Activated naive CD8-positive, alpha-beta T cell (primary cell): Measurements from ENCODE around the gene ZNF697.
"Not testable (repeated sequence)": the region's sequence is repeated elsewhere in the genome, so short reads cannot be mapped to it uniquely, and the experiment has no call there.

Source experiments
- H3K27ac Mint-ChIP-seq: one replicate; pipeline ENCODE4 v1.8.0; 2021; ENCODE audit warnings: mixed read lengths
- H3K27me3 Mint-ChIP-seq: one replicate; pipeline ENCODE4 v1.8.0; 2021; ENCODE audit warnings: mixed read lengths
- H3K36me3 Mint-ChIP-seq: one replicate; pipeline ENCODE4 v1.8.0; 2021; ENCODE audit warnings: mixed read lengths
- H3K4me1 Mint-ChIP-seq: one replicate; pipeline ENCODE4 v1.8.0; 2021; ENCODE audit warnings: low read depth, mixed read lengths
- H3K4me3 Mint-ChIP-seq: one replicate; pipeline ENCODE4 v1.8.0; 2021; ENCODE audit warnings: mild to moderate bottlenecking, mixed read lengths
- H3K9me3 Mint-ChIP-seq: one replicate; pipeline ENCODE4 v1.8.0; 2021; ENCODE audit warnings: low read depth, mixed read lengths

ZNF697 gene

DNA sequence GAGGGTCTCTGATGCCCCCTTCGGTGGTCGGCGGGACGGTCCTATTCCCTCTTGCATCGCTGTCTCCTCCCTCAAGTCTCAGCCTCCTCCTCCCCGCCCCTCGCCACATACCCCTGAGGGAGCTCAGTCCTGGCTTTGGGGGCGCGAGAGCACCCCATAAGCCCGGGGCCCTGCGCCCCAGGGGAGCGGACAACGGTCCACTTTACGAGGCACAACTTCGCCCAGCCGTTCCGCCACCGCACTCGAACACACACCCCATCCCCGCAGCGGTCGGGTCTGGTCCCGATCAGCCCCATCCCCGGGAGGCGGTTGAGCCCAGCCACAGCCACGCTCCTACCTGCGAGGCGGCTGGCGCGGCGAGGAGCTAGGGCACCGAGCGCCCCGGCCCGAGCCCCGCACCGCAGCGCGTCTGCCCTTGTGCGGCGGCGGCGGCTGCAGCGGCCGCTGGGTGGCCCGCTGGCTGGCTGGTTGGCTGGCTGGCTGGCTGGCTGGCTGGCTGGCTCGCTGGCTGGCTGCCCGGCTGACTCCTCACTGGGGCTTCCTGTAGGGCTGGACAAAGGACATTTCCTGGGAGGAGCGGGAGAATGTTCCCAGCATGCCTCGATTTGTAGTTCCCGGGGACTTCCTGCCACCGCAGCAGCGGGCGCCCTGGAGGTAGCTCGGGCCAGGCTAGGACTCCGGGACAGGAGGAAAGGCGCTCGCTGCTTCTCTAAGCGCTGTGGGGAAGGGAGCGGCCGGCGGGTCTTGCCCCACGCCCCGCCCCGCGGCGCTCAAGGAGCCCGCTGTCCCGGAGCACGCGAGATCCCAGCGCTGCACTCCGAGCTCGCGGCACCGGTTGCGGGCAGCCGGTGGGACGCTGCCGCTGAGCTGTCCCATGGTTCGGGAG, at the start of gene ZNF697:
Gene ZNF697 (minus strand): TSS at position 533 of the 886 bp plus-strand sequence. CDS start 22,166 bp downstream, outside the sequence.
- Mint-ChIP-seq H3K9me3 (no peaks in the 10 kb centered on the region), H3K27me3 (peaks cover 47% of the 10 kb centered on the region), H3K36me3 (no peaks in the 10 kb centered on the region), H3K4me3 (peak within 1 kb of the TSS; percentile 79), H3K4me1 (peaks cover 25% of the 10 kb centered on the region), H3K27ac (peak within 1 kb of the TSS; percentile 1)

DNA sequence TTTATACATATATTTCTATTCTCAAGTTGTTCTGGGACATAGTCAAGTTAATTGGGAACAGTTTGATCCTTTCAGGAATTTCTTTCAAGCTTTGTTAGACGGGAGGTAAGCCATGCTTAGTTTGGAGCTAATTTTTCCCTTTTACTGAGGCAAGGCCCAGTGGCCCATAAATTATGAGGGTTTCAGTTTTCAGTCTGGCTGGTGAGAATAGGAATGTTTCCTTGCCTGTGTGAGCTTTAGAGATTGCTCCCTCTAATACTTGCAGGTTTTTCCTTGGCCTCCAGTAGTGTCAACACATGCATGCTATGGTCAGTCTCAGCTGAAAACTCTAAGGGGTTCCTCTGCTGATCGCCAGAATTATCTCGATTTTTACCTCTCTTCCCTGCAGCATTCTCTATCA, 49.5 kb upstream of the ZNF697 start:
- H3K4me3 Mint-ChIP-seq = no peak overlapping the region
- peaks cover 21% of the 10 kb centered on the region for H3K36me3 Mint-ChIP-seq
- H3K9me3 Mint-ChIP-seq = peaks cover 18% of the 10 kb centered on the region
- no peaks in the 10 kb centered on the region for H3K4me1 Mint-ChIP-seq
- H3K27ac Mint-ChIP-seq = no peak overlapping the region
- H3K27me3 Mint-ChIP-seq = peaks cover 21% of the 10 kb centered on the region

DNA sequence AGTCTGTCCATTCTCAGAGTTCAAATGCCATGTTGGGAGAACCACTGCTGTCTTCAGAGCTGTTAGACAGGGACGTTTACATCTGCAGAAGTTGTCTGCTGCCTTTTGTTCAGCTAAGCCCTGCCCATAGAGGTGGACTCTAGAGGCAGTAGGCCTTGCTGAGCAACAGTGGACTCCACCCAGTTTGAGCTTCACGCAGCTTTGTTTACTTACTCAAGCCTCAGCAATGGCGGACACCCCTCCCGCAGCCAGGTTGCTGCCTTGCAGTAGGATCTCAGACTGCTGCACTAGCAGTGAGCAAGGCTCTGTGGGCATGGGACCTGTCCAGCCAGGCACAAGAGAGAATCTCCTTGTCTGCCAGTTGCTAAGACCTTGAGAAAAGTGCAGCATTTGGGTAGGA, 48.8 kb upstream of the ZNF697 start:
- H3K4me1 Mint-ChIP-seq, H3K4me3 Mint-ChIP-seq: not testable (repeated sequence)
- peaks cover 11% of the 10 kb centered on the region for H3K9me3 Mint-ChIP-seq

DNA sequence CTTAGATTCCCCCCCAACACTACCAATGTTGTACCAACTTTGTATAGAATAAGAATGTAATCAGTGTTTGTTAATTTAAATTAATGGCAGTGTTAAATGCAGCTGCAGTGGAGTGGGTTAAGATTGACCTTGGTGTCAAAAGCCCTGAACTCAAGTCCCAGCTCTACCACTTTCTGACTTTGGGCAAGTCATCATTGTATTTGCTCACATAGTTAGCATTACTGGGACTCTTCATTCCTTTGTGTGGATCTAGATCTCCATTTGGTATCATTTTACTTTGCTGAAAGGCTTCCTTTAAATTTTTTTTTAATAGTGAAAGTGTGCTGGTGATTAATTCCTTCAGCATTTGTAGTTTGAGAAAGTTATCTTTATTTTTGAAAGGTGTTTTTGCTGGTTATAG, 41.4 kb upstream of the ZNF697 start:
- H3K4me1 Mint-ChIP-seq = no peaks in the 10 kb centered on the region
- no peaks in the 10 kb centered on the region for H3K36me3 Mint-ChIP-seq
- no peak overlapping the region for H3K27ac Mint-ChIP-seq
- H3K27me3 Mint-ChIP-seq = peaks cover 5% of the 10 kb centered on the region
- no peak overlapping the region for H3K4me3 Mint-ChIP-seq
- no peaks in the 10 kb centered on the region for H3K9me3 Mint-ChIP-seq

More for the DNA sequence above, 48.8 kb upstream of the ZNF697 start:
- H3K27ac Mint-ChIP-seq = not testable (repeated sequence)
- peaks cover 14% of the 10 kb centered on the region for H3K36me3 Mint-ChIP-seq
- H3K27me3 Mint-ChIP-seq = peaks cover 20% of the 10 kb centered on the region

DNA sequence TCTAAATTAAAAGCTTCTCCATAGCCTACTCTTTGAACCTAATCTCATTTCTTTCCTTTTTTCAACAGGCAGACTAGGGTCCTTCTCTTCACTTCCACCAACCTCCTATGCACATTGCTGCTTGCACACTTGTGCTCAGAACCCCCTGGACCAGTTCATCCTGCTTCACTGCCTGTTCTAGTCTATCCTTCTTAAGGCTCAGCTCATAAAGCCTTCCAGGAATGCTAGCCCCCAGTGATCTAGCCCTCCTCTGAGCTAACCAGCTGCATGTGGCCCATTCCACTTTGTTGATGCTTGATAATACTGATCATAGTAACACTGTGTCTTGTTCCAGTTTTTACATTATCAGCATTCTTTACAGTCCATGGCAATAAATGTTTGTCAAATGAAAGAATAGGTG, 40.7 kb upstream of the ZNF697 start:
- H3K36me3 Mint-ChIP-seq = no peaks in the 10 kb centered on the region
- no peak overlapping the region for H3K4me3 Mint-ChIP-seq
- H3K27me3 Mint-ChIP-seq = peaks cover 5% of the 10 kb centered on the region
- no peak overlapping the region for H3K27ac Mint-ChIP-seq
- H3K4me1 Mint-ChIP-seq = no peaks in the 10 kb centered on the region
- H3K9me3 Mint-ChIP-seq = no peaks in the 10 kb centered on the region

DNA sequence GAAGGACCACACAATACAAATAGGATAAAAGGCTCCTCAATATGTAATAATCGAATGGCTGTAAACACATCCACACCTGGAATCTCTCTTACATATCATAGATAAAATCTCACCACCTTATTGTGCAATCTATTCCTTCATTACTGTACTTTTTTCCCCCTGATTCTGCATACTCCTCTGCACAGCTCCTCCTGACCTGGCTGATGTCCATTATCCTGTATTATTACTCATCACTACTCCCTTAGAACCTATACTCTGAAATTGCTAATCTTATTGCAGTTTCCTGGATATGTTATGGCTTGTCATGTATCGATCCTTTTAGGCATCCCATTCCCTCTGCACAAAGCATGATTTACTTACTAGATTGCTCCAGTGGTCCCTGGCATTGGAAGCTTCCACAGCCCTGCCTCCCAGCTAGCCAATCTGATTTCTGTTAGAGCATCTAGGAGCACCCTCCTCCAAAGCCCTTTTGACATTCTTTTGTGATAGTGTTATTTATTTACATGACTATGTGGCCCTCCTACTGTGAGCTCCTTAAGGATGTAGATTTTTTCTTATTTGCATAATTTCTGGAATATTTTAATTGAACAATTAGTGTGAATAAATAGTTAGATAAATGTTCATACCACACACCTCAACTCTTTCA, 39.5 kb upstream of the ZNF697 start:
- no peaks in the 10 kb centered on the region for H3K36me3 Mint-ChIP-seq
- H3K9me3 Mint-ChIP-seq = no peaks in the 10 kb centered on the region
- no peak overlapping the region for H3K4me3 Mint-ChIP-seq
- peaks cover 2% of the 10 kb centered on the region for H3K27me3 Mint-ChIP-seq
- no peak overlapping the region for H3K27ac Mint-ChIP-seq
- no peaks in the 10 kb centered on the region for H3K4me1 Mint-ChIP-seq

DNA sequence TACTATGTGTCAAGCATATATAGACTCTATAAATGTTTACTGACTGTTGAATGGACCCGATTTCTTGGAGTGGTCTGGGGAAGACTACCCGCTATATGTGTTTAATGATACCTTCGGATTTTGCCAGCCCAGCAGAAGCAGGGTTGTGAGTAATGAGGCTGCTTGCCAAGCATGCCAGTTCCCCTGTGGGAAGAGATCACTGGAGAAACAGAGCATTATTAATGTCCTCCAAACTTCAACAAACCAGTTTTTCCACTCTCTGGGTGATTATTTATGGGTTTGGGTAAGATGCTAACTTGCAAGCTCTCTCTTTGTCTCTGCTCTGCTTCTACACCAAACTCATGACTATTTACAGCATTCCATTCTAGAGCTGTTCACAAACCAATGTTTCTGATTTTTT, 38.6 kb upstream of the ZNF697 start:
- H3K36me3 Mint-ChIP-seq = no peaks in the 10 kb centered on the region
- H3K4me1 Mint-ChIP-seq = no peaks in the 10 kb centered on the region
- H3K4me3 Mint-ChIP-seq = no peak overlapping the region
- peaks cover 2% of the 10 kb centered on the region for H3K27me3 Mint-ChIP-seq
- no peak overlapping the region for H3K27ac Mint-ChIP-seq
- H3K9me3 Mint-ChIP-seq = no peaks in the 10 kb centered on the region

DNA sequence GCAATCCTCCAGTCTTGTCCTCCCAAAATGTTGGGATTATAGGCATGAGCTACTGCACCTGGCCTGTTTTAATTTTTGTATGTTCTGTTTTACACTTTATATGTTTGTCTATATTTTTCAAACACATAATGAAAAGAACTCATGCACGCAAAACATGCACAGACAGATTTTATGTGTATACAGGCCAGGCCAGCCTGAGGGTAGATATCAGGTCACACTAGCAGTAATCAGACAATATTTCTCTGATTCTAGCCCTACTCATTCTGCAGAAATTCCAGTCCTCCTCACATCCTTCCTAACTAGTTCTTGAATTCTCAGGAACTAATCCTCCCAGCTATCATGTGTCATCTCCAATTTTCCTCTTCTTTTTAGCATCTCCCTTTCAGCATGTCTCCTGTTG, 35.8 kb upstream of the ZNF697 start:
- Mint-ChIP-seq H3K27me3 (peaks cover 3% of the 10 kb centered on the region), H3K4me3 (no peak overlapping the region), H3K9me3 (no peaks in the 10 kb centered on the region), H3K27ac (no peak overlapping the region), H3K36me3 (no peaks in the 10 kb centered on the region), H3K4me1 (no peaks in the 10 kb centered on the region)

DNA sequence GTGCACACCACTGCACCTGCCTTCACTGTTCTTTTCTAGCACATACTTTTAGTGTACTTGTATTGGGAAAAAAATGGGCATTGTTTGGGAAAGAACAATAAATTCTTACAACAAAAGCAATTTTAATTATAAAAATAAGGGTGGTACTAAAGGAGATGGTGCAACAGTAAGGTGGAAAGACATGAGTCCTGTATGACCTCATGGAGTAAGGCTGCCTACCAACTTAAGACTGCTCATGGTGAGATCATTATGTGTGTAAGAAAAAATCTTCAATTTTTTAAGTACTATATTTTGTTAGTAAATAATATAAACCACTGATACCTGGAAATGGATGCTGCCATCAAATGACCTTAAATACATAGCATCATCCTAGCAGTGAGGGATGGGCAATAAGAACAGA, 34.1 kb upstream of the ZNF697 start:
- H3K27me3 Mint-ChIP-seq = peaks cover 3% of the 10 kb centered on the region
- no peaks in the 10 kb centered on the region for H3K4me1 Mint-ChIP-seq
- no peak overlapping the region for H3K4me3 Mint-ChIP-seq
- H3K9me3 Mint-ChIP-seq = no peaks in the 10 kb centered on the region
- H3K27ac Mint-ChIP-seq = no peak overlapping the region
- no peaks in the 10 kb centered on the region for H3K36me3 Mint-ChIP-seq

DNA sequence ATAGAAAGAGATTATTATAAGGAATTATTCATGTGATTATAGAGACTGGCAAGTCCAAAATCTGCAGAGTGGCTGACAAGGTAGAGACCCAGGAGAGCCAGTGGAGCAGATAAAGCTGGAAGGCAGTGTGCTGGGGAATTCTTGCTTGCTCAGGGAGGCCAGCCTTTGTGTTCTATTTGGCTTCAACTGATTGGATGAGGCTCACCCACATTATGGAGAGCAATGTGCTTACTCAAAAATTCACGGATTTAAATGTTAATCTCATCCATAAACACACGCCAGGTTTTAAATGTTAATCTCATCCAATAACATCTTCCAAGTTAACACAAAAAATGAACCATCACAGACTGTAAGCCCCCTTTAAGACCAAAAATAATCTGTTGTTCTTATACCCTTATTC, 33.5 kb upstream of the ZNF697 start:
- peaks cover 3% of the 10 kb centered on the region for H3K27me3 Mint-ChIP-seq
- no peaks in the 10 kb centered on the region for H3K36me3 Mint-ChIP-seq
- H3K4me1 Mint-ChIP-seq = no peaks in the 10 kb centered on the region
- no peak overlapping the region for H3K4me3 Mint-ChIP-seq
- no peaks in the 10 kb centered on the region for H3K9me3 Mint-ChIP-seq
- H3K27ac Mint-ChIP-seq = no peak overlapping the region

DNA sequence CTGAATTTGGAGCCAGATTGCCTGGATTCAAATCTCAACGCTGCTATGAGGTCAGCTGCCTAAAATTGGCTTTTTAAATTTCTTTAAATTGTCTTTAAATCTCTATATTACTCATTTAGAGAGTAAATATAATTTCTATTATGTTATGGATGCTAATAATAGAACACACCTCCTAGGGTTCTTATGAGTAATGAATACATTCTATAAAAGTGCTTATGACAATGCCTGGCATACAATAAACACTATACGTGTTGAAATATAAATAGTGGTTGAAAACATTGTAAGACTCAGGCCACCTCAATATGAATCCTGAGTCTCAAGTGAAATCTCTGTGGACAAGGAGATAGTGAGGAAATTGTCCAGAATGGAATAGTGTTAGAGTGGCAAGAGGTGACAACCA, 32.7 kb upstream of the ZNF697 start:
- Mint-ChIP-seq H3K4me1 (peaks cover under 1% of the 10 kb centered on the region), H3K27me3 (peaks cover 4% of the 10 kb centered on the region), H3K27ac (no peak overlapping the region), H3K4me3 (no peak overlapping the region), H3K9me3 (no peaks in the 10 kb centered on the region), H3K36me3 (no peaks in the 10 kb centered on the region)

DNA sequence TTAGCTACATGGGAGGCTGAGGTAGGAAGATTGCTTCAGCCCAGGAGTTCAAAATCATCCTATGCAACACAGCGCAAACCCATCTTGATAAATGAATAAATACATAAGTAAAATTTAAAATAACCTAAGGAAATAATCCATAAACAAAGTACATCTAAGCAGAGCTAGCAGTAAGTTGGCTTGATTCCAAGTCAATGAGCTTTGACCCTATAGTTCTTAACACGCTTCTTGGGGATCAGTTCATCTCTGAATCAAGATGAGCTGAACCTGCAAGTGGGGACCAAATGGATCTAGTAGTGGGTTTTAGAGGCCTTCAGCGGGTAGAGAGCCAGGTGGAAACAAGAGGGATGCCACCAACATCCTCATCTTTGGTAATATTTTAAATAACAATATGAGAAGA, 32.1 kb upstream of the ZNF697 start:
- no peaks in the 10 kb centered on the region for H3K9me3 Mint-ChIP-seq
- peaks cover 5% of the 10 kb centered on the region for H3K4me1 Mint-ChIP-seq
- H3K36me3 Mint-ChIP-seq = no peaks in the 10 kb centered on the region
- H3K27ac Mint-ChIP-seq = no peak overlapping the region
- peaks cover 6% of the 10 kb centered on the region for H3K27me3 Mint-ChIP-seq
- no peak overlapping the region for H3K4me3 Mint-ChIP-seq

DNA sequence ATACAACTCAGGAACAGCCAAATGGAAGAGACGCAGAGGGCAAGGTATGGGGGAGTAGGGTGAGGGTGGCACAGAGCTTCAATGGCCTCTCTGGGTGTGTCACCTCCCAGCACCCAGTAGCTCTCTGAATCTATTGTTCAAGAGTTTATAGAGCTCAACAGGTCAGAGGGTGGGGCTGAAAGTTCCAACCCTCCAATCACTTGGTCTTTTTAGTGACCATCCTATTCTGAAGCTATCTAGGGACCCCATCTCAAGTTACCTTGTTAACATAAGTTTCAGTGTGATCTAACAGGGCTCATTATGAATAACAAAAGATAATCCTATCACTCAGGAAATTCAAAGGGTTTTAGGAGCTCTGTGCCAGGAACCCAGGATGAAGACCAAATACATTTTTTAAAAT, 31.2 kb upstream of the ZNF697 start:
- H3K4me3 Mint-ChIP-seq = no peak overlapping the region
- H3K27me3 Mint-ChIP-seq = peaks cover 6% of the 10 kb centered on the region
- no peaks in the 10 kb centered on the region for H3K36me3 Mint-ChIP-seq
- peaks cover 6% of the 10 kb centered on the region for H3K4me1 Mint-ChIP-seq
- no peaks in the 10 kb centered on the region for H3K9me3 Mint-ChIP-seq
- H3K27ac Mint-ChIP-seq = no peak overlapping the region

DNA sequence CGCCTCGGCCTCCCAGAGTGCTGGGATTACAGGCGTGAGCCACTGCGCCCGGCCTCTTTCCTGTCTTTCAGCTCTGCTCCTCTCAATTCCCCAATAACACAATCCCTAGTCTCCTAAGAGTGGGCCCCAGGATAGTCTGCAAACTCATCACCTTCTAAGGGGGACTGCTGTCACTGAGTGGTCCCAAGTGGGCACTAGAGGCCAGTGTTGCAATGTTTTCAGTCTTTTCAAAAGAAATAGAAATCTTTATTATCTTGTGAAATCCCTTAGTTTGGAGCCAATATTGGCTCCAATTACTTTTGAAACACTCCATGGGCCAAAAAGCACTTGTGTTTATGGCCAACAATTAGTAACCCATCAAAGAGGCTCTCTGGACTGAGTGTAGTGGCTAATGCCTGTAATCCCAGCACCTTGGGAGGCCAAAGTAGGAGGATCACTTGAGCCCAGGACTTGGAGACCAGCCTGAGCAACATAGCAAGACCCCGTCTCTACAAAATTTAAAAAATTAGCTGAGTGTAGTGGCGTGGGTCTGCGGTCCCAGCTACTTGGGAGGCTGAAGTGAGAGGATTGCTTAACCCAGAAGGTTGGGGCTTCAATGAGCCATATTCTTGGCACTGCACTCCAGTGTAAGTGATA, 28.6 kb upstream of the ZNF697 start:
- Mint-ChIP-seq H3K4me1 (peaks cover 6% of the 10 kb centered on the region), H3K27ac (no peak overlapping the region), H3K9me3 (no peaks in the 10 kb centered on the region), H3K27me3 (peaks cover 9% of the 10 kb centered on the region), H3K36me3 (no peaks in the 10 kb centered on the region), H3K4me3 (no peak overlapping the region)
